Measurements from ENCODE around the gene RUFY3. TPM values are rescaled to one million over a fixed set of nuclear protein-coding genes. Genes with fewer than 3 reads are reported as not detected.
A peak's percentile ranks its signal among the peaks of the same experiment; 100 is the strongest.

RUFY3 gene
- total and polyA plus RNA-seq, 2 of the 4 experiments (the other 2 are of a cell fraction): 19.6 to 28.9 TPM

GRCh38 chr4:70759126-70759525 lies 37.4 kb downstream of the RUFY3 start:
- no peak overlapping the region for H2AFZ ChIP-seq (replicated peaks; ENCODE audit: low read length, poor library complexity)
- no peak for ATAC-seq (ENCODE audit: low read depth)

More at GRCh38 chr4:70759126-70759525, 37.4 kb downstream of the RUFY3 start:
- dilution Hi-C loops (cut with HindIII; ENCODE audit: low sequenced_read_pairs, unreplicated experiment) (no loop called here), in situ Hi-C loops (cut with MboI; ENCODE audit: low sequenced_read_pairs) (no loop called here), intact Hi-C loops (cut with micrococcal nuclease) (no loop called here)
- ChIA-PET POLR2A (ENCODE audit: unreplicated experiment) (interaction anchor here (0.5 kb wide), 1 partner anchor 64 kb away, joined by 3 read pairs; no protein-coding TSS in a partner anchor), CTCF (interaction anchor here (0.6 to 0.8 kb wide), 4 partner anchors 20 to 33 kb away, joined by 3 to 4 read pairs (median 3); no protein-coding TSS in a partner anchor)
- H4K8ac ChIP-seq (ENCODE audit: low read depth in 2 of 2, low read length in 2 of 2): no peak overlapping the region
- no peak overlapping the region for H4K91ac ChIP-seq (ENCODE audit: insufficient read depth, low read depth, low read length)
- DNase-seq: peak; percentile 50
- no peak overlapping the region for H2BK20ac ChIP-seq (ENCODE audit: low read depth, low read length)
- no peak overlapping the region for H4K5ac ChIP-seq (ENCODE audit: low read depth, low read length)
- H2AK9ac ChIP-seq (replicated peaks; ENCODE audit: low read depth, low read length, poor library complexity): no peak overlapping the region
- BruUV-seq (replicated peaks): no TSS peak
- peak overlapping the region; percentile 69 for H3K4me2 ChIP-seq (ENCODE audit: low read depth, low read length)
- H3K4me3 ChIP-seq (ENCODE audit: insufficient read depth, low read depth, low read length): no peak overlapping the region
- no peak overlapping the region for H2AK5ac ChIP-seq (ENCODE audit: low read depth, low read length)
- peaks cover 9 to 45% of the 10 kb centered on the region in 2 experiments; a peak in 3 of 4 replicates for H3K79me1 ChIP-seq (ENCODE audit: low read depth in 1 of 2, low read length in 2 of 2)
- H3K36me3 ChIP-seq (ENCODE audit: control insufficient read depth, insufficient read depth, low read length): peaks cover 10% of the 10 kb centered on the region
- no peak overlapping the region for H2BK15ac ChIP-seq (ENCODE audit: low read depth, low read length)
- H3K27ac ChIP-seq (ENCODE audit: insufficient read depth, low read length): no peak overlapping the region
- H3K56ac ChIP-seq (ENCODE audit: extremely low read depth, insufficient read depth, low read length): no peak overlapping the region
- H3K23ac ChIP-seq (ENCODE audit: low read depth, low read length): no peak overlapping the region
- peak overlapping the region; percentile 18 for H2BK5ac ChIP-seq (ENCODE audit: low read depth, low read length, poor library complexity, severe bottlenecking)
- no peak overlapping the region for H3K9ac ChIP-seq (ENCODE audit: low read depth, low read length)
- H3K4ac ChIP-seq (ENCODE audit: low read depth, low read length): no peak overlapping the region
- TF ChIP-seq MAFK (IDR thresholded peaks at IDR 0.05; ENCODE audit: low read depth, low read length) (no peak), USF2 (IDR thresholded peaks at IDR 0.05; ENCODE audit: low read depth, low read length) (no peak), POLR2A (IDR thresholded peaks at IDR 0.05; ENCODE audit: low read depth, low read length) (no peak), SMC3 (IDR thresholded peaks at IDR 0.05; ENCODE audit: low read depth, low read length) (no peak), RCOR1 (IDR thresholded peaks at IDR 0.05; ENCODE audit: insufficient replicate concordance, low read length) (no peak)
- no peak overlapping the region for H3K18ac ChIP-seq (ENCODE audit: low read depth, low read length)
- H2BK120ac ChIP-seq (ENCODE audit: low read depth, low read length): no peak overlapping the region
- no peaks in the 10 kb centered on the region for H4K20me1 ChIP-seq (ENCODE audit: insufficient read depth, low read length)
- no peak overlapping the region for H3K14ac ChIP-seq (replicated peaks; ENCODE audit: low read depth, low read length)
- H3K9me3 ChIP-seq (ENCODE audit: control insufficient read depth, insufficient read depth, low read length): no peaks in the 10 kb centered on the region
- 0 out of 2 replicates have a peak, but pooled peaks cover 2% of the 10 kb centered on the region for H3K4me1 ChIP-seq (ENCODE audit: control insufficient read depth, insufficient read depth, low read length)
- H3K9me1 ChIP-seq (ENCODE audit: insufficient read depth, low read length): no peaks in the 10 kb centered on the region; the same call in 1 of the 2 replicates
- H3K27me3 ChIP-seq (ENCODE audit: control insufficient read depth, insufficient read depth, low read length): no peaks in the 10 kb centered on the region
- no CpG with 5 or more reads among the region's 1 CpG for WGBS, 2 experiments (ENCODE audit: extremely low coverage in 2 of 2, insufficient read length in 1 of 2)

Measured in IMR-90 (cell line).